ENCODE data around the gene RAPGEF6. TPM values are rescaled to one million over a fixed set of nuclear protein-coding genes. Genes with fewer than 3 reads are reported as not detected.
A peak's percentile ranks its signal among the peaks of the same experiment; 100 is the strongest.

The RAPGEF6 gene
- total RNA-seq, 4 donors from 2014 or later, result 14.0 to 23.7 (median 17.9) TPM

- H3K4me1 ChIP-seq, result peaks cover 0 to 57% (median 4%) of the 10 kb centered on the region in 3 donors
- WGBS, 2 donors (ENCODE audit: low coverage in 1 of 2), result 0% methylated on average over 3 of the region's 21 CpGs; no CpG with 5 or more reads in 1 of the 2 donors
- peak overlapping the region; percentile 64 to 98 (median 96) for H3K27ac ChIP-seq
- no peaks in the 10 kb centered on the region for H3K36me3 ChIP-seq
- TF ChIP-seq CTCF (IDR thresholded peaks at IDR 0.05) (no peak), POLR2AphosphoS5 (IDR thresholded peaks at IDR 0.05) (no peak), EP300 (IDR thresholded peaks at IDR 0.05) (no peak), POLR2A (IDR thresholded peaks at IDR 0.05) (no peak)
- peak; percentile 28 for ATAC-seq
- no peaks in the 10 kb centered on the region for H3K9me3 ChIP-seq
- H3K27me3 ChIP-seq, result no peaks in the 10 kb centered on the region
- H3K4me3 ChIP-seq, result peak overlapping the region; percentile 54 to 71
Measured at GRCh38 chr5:131634666-131634995, 398 bp downstream of the RAPGEF6 start.

- 2 to 8% methylated on average over 3 to 4 of the region's 4 CpGs for WGBS, 2 donors (ENCODE audit: low coverage in 1 of 2)
- no peaks in the 10 kb centered on the region for H3K27me3 ChIP-seq
- peak overlapping the region; percentile 64 to 98 (median 96) for H3K27ac ChIP-seq
- H3K4me3 ChIP-seq, result peak overlapping the region; percentile 54 to 71
- no peak for TF ChIP-seq EP300 (IDR thresholded peaks at IDR 0.05)
- TF ChIP-seq CTCF (IDR thresholded peaks at IDR 0.05), result no peak
- TF ChIP-seq POLR2AphosphoS5 (IDR thresholded peaks at IDR 0.05), result no peak
- no peak for TF ChIP-seq POLR2A (IDR thresholded peaks at IDR 0.05)
- no peak for ATAC-seq
- H3K9me3 ChIP-seq, result no peaks in the 10 kb centered on the region
- peaks cover 0 to 60% (median 4%) of the 10 kb centered on the region in 3 donors for H3K4me1 ChIP-seq
- H3K36me3 ChIP-seq, result no peaks in the 10 kb centered on the region
Measured at GRCh38 chr5:131634238-131634637, 791 bp downstream of the RAPGEF6 start.

GRCh38 chr5:131633830-131634229 lies 1.2 kb downstream of the RAPGEF6 start:
- Histone ChIP-seq H3K36me3 (no peaks in the 10 kb centered on the region), H3K4me3 (peak overlapping the region; percentile 54 to 71), H3K27ac (peak overlapping the region; percentile 64 to 98 (median 96)), H3K9me3 (no peaks in the 10 kb centered on the region), H3K27me3 (no peaks in the 10 kb centered on the region), H3K4me1 (peaks cover 0 to 61% (median 4%) of the 10 kb centered on the region in 3 donors)
- no peak for ATAC-seq
- TF ChIP-seq CTCF (IDR thresholded peaks at IDR 0.05) (no peak), POLR2A (IDR thresholded peaks at IDR 0.05) (no peak), POLR2AphosphoS5 (IDR thresholded peaks at IDR 0.05) (no peak), EP300 (IDR thresholded peaks at IDR 0.05) (no peak)
- 48 to 53% methylated on average over 5 of the region's 5 CpGs for WGBS, 2 donors (ENCODE audit: low coverage in 1 of 2)

- TF ChIP-seq POLR2A (IDR thresholded peaks at IDR 0.05) (no peak), CTCF (IDR thresholded peaks at IDR 0.05) (no peak), POLR2AphosphoS5 (IDR thresholded peaks at IDR 0.05) (no peak), EP300 (IDR thresholded peaks at IDR 0.05) (no peak)
- 67 to 75% methylated on average over 4 of the region's 4 CpGs for WGBS, 2 donors (ENCODE audit: low coverage in 1 of 2)
- H3K27me3 ChIP-seq, result no peaks in the 10 kb centered on the region
- no peak overlapping the region for H3K4me3 ChIP-seq
- H3K36me3 ChIP-seq, result no peaks in the 10 kb centered on the region
- H3K9me3 ChIP-seq, result no peaks in the 10 kb centered on the region
- peaks cover 0 to 72% (median 0%) of the 10 kb centered on the region in 3 donors for H3K4me1 ChIP-seq
- ATAC-seq, result no peak
- H3K27ac ChIP-seq, result peak overlapping the region in 1 of 4 donors; percentile 4
Measured at GRCh38 chr5:131630963-131631350, 4.1 kb downstream of the RAPGEF6 start.

GRCh38 chr5:131630208-131630962 lies 4.6 kb downstream of the RAPGEF6 start:
- Histone ChIP-seq H3K36me3 (no peaks in the 10 kb centered on the region), H3K27ac (no peak overlapping the region), H3K27me3 (no peaks in the 10 kb centered on the region), H3K9me3 (no peaks in the 10 kb centered on the region), H3K4me1 (peaks cover 0 to 73% (median 0%) of the 10 kb centered on the region in 3 donors), H3K4me3 (no peak overlapping the region)
- ATAC-seq, result no peak
- WGBS, 2 donors (ENCODE audit: low coverage in 1 of 2), result 57 to 67% methylated on average over 4 of the region's 4 CpGs
- no peak for TF ChIP-seq CTCF (IDR thresholded peaks at IDR 0.05)
- no peak for TF ChIP-seq EP300 (IDR thresholded peaks at IDR 0.05)
- TF ChIP-seq POLR2AphosphoS5 (IDR thresholded peaks at IDR 0.05), result no peak
- TF ChIP-seq POLR2A (IDR thresholded peaks at IDR 0.05), result no peak
